GM19438 (cell line): Measurements from ENCODE around the gene MIER2.
"Not testable (repeated sequence)": the region's sequence is repeated elsewhere in the genome, so short reads cannot be mapped to it uniquely, and the experiment has no call there.

Source experiments
- ATAC-seq: cut with Tn5 transposase; IDR thresholded peaks from one replicate; pipeline ENCODE4 v1.9.1; 2021; ENCODE audit warnings: low read depth; ENCODE audit not compliant: unreplicated experiment

MIER2 gene

GRCh38 chr19:262125-262524 is 82.5 kb downstream of the MIER2 start:
- ATAC-seq: no peak

DNA sequence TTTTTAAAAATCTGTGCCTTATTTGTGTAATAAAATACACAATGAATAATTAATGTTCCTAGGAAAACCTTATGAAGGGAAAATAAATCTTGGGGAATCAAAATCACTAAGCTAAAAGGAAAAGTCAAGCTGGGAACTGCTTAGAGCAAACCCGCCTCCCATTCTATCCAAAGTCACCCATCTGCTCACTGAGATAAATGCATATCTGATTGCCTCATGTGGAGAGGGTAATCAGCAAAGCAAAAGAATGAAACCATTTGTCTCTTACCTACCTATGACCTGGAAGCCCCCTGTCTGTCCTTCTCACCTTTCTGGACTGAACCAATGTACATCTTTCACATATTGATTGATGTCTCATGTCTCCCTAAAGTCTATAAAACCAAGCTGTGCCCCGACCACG is 87.8 kb downstream of the MIER2 start:
- ATAC-seq: not testable (repeated sequence)
